H9 (cell line): Measurements from ENCODE around the gene ABT1. TPM values are rescaled to one million over a fixed set of nuclear protein-coding genes. Genes with fewer than 3 reads are reported as not detected.

Source experiments
- DNase-seq: peaks from one replicate; pipeline ENCODE4 v3.0.0-alpha.2; 2017
- H2AFZ ChIP-seq: one replicate; pipeline ENCODE4 v1.6.1; 2013; ENCODE audit warnings: mild to moderate bottlenecking, low read length, control low read depth, moderate library complexity
- H2AK5ac ChIP-seq: 2 replicates; pipeline ENCODE4 v1.6.1; 2013; ENCODE audit warnings: low read length, control low read depth, mixed read lengths; ENCODE audit not compliant: insufficient read length
- H2BK120ac ChIP-seq: one replicate; pipeline ENCODE4 v1.6.1; 2013; ENCODE audit warnings: low read depth, mild to moderate bottlenecking, low read length, control low read depth, inconsistent platforms; ENCODE audit not compliant: poor library complexity, severe bottlenecking
- H2BK12ac ChIP-seq: 2 replicates; pipeline ENCODE4 v1.6.1; 2013; ENCODE audit warnings: low read length, control low read depth, mixed read lengths, low read depth; ENCODE audit not compliant: insufficient read length
- H2BK15ac ChIP-seq: 2 replicates; pipeline ENCODE4 v1.6.1; 2013; ENCODE audit warnings: low read depth, low read length, control low read depth
- H2BK20ac ChIP-seq: one replicate; pipeline ENCODE4 v1.6.1; 2013; ENCODE audit warnings: low read depth, mild to moderate bottlenecking, low read length, control low read depth, inconsistent platforms; ENCODE audit not compliant: poor library complexity, severe bottlenecking
- H2BK5ac ChIP-seq: 2 replicates; pipeline ENCODE4 v1.6.1; 2013; ENCODE audit warnings: low read length, control low read depth, mixed read lengths; ENCODE audit not compliant: insufficient read length
- H3K14ac ChIP-seq: 2 replicates; pipeline ENCODE4 v1.6.1; 2013; ENCODE audit warnings: low read length, control low read depth; ENCODE audit not compliant: insufficient read depth
- H3K18ac ChIP-seq: 2 replicates; pipeline ENCODE4 v1.6.1; 2013; ENCODE audit warnings: low read depth, mild to moderate bottlenecking, mixed read lengths, low read length, control low read depth; ENCODE audit not compliant: insufficient read length
- H3K23ac ChIP-seq: 2 replicates; pipeline ENCODE4 v1.6.1; 2013; ENCODE audit warnings: low read length, control low read depth, mixed read lengths, low read depth; ENCODE audit not compliant: insufficient read length
- H3K23me2 ChIP-seq: 2 replicates; pipeline ENCODE4 v1.6.1; 2013; ENCODE audit warnings: low read depth, mild to moderate bottlenecking, mixed read lengths, low read length, control low read depth; ENCODE audit not compliant: insufficient read length, poor library complexity, severe bottlenecking
- H3K27ac ChIP-seq: 2 replicates; pipeline ENCODE4 v1.5.1; 2013; ENCODE audit warnings: low read length, control low read depth, mixed read lengths, low read depth; ENCODE audit not compliant: insufficient read length
- H3K27me3 ChIP-seq: 2 replicates; pipeline ENCODE4 v1.6.1; 2013; ENCODE audit warnings: low read length, control low read depth, inconsistent platforms; ENCODE audit not compliant: insufficient read depth
- H3K4ac ChIP-seq: 2 replicates; pipeline ENCODE4 v1.6.1; 2013; ENCODE audit warnings: low read depth, mild to moderate bottlenecking, control low read depth, inconsistent platforms, low read length, moderate library complexity
- H3K4me1 ChIP-seq: 2 replicates; pipeline ENCODE4 v1.6.1; 2013; ENCODE audit warnings: low read length, control low read depth, inconsistent platforms; ENCODE audit not compliant: insufficient read depth
- H3K4me2 ChIP-seq: 2 replicates; pipeline ENCODE4 v1.6.1; 2013; ENCODE audit warnings: low read length, control low read depth, mixed read lengths; ENCODE audit not compliant: insufficient read length, insufficient read depth
- H3K56ac ChIP-seq: 2 replicates; pipeline ENCODE4 v1.6.1; 2013; ENCODE audit warnings: low read depth, mild to moderate bottlenecking, mixed read lengths, low read length, control low read depth; ENCODE audit not compliant: insufficient read length
- H3K79me1 ChIP-seq: 2 replicates; pipeline ENCODE4 v1.6.1; 2013; ENCODE audit warnings: low read depth, mild to moderate bottlenecking, moderate library complexity, low read length, control low read depth, inconsistent platforms; ENCODE audit not compliant: insufficient read depth, poor library complexity, severe bottlenecking
- H3K79me2 ChIP-seq: 2 replicates; pipeline ENCODE4 v1.6.1; 2013; ENCODE audit warnings: low read length, control low read depth, inconsistent platforms; ENCODE audit not compliant: insufficient read depth
- H3K9ac ChIP-seq: 2 replicates; pipeline ENCODE4 v1.6.1; 2013; ENCODE audit warnings: low read length, control low read depth, mixed read lengths; ENCODE audit not compliant: insufficient read length; ENCODE audit errors: extremely low read depth
- H3K9me3 ChIP-seq: one replicate; pipeline ENCODE4 v1.6.1; 2013; ENCODE audit warnings: low read depth, low read length, inconsistent platforms; ENCODE audit not compliant: control insufficient read depth
- H3T11ph ChIP-seq: one replicate; pipeline ENCODE4 v1.6.1; 2013; ENCODE audit warnings: mild to moderate bottlenecking, low read length, control low read depth, inconsistent platforms
- H4K20me1 ChIP-seq: one replicate; pipeline ENCODE4 v1.6.1; 2013; ENCODE audit not compliant: control insufficient read depth, insufficient read length, insufficient read depth
- H4K5ac ChIP-seq: 2 replicates; pipeline ENCODE4 v1.6.1; 2013; ENCODE audit warnings: low read depth, mild to moderate bottlenecking, mixed read lengths, low read length, control low read depth; ENCODE audit not compliant: insufficient read length
- H4K8ac ChIP-seq: replicated peaks from 2 replicates; pipeline ENCODE4 v1.6.1; 2013; ENCODE audit warnings: low read length, control low read depth, mixed read lengths, low read depth; ENCODE audit not compliant: insufficient read length
- H4K91ac ChIP-seq: 2 replicates; pipeline ENCODE4 v1.6.1; 2013; ENCODE audit warnings: low read depth, mild to moderate bottlenecking, moderate library complexity, mixed read lengths, low read length, control low read depth; ENCODE audit not compliant: insufficient read length
- H3K27ac Mint-ChIP-seq, 3 experiments: 2 replicates in 2 of 3; 3 replicates in 1 of 3; pipeline ENCODE4 v1.8.0; 2020 to 2021; ENCODE audit warnings: mixed read lengths in 3 of 3, mild to moderate bottlenecking in 1 of 3, moderate library complexity in 1 of 3
- H3K27me3 Mint-ChIP-seq: 2 replicates; pipeline ENCODE4 v1.8.0; 2021; ENCODE audit warnings: low read depth, mild to moderate bottlenecking, moderate library complexity, mixed read lengths
- H3K36me3 Mint-ChIP-seq, 3 experiments: 2 replicates in 2 of 3; 3 replicates in 1 of 3; pipeline ENCODE4 v1.8.0; 2020 to 2021; ENCODE audit warnings: low read depth in 3 of 3, mixed read lengths in 3 of 3; ENCODE audit not compliant: insufficient read depth in 1 of 3
- H3K4me1 Mint-ChIP-seq, 2 experiments: 2 replicates each; pipeline ENCODE4 v1.8.0; 2020; ENCODE audit warnings: mixed read lengths in 2 of 2
- H3K4me3 Mint-ChIP-seq, 2 experiments: 2 replicates in 1 of 2; 3 replicates in 1 of 2; pipeline ENCODE4 v1.8.0; 2020 to 2021; ENCODE audit warnings: mild to moderate bottlenecking in 2 of 2, mixed read lengths in 2 of 2, moderate library complexity in 1 of 2
- H3K9me3 Mint-ChIP-seq, 2 experiments: 2 replicates in 1 of 2; 3 replicates in 1 of 2; pipeline ENCODE4 v1.8.0; 2020; ENCODE audit warnings: mild to moderate bottlenecking in 2 of 2, mixed read lengths in 2 of 2, moderate library complexity in 1 of 2
- CTCF ChIP-seq: fragments of 200-600 bp; sonication (generic); conservative IDR thresholded peaks from 3 replicates; pipeline ENCODE4 v1.8.0; 2021; ENCODE audit warnings: antibody characterized with exemption, mild to moderate bottlenecking
- WGBS: extraction: QIAGEN DNeasy Blood & Tissue Kit; methylation state at CpG from one replicate; pipeline ENCODE4 v1.1.7; 2013; ENCODE audit warnings: missing lambda C conversion rate, low lambda C conversion rate, mixed read lengths; ENCODE audit not compliant: insufficient read length; ENCODE audit errors: extremely low coverage; 5-methylcytosine and 5-hydroxymethylcytosine counted together
- total RNA-seq: library from RNA; stranded (reverse); gene quantifications from 2 replicates; pipeline ENCODE4 v1.2.1, GENCODE V29; 2021

ABT1 gene
- total RNA-seq, 1 experiment from 2014 or later, result 26.4 TPM

- H2BK20ac ChIP-seq, result no peak overlapping the region
Measured at GRCh38 chr6:26602262-26602661, 5.5 kb downstream of the ABT1 start.

More at GRCh38 chr6:26602262-26602661, 5.5 kb downstream of the ABT1 start:
- no peak overlapping the region for H4K8ac ChIP-seq
- H3K18ac ChIP-seq, result no peak overlapping the region
- peaks cover 6 to 9% of the 10 kb centered on the region in 2 experiments for H3K4me1 Mint-ChIP-seq
- DNase-seq, result no peak
- H3K27ac Mint-ChIP-seq, result no peak overlapping the region
- H3K23me2 ChIP-seq, result peaks cover 7% of the 10 kb centered on the region
- peaks cover 5 to 18% (median 14%) of the 10 kb centered on the region in 3 experiments; a peak in 6 of 7 replicates for H3K36me3 Mint-ChIP-seq
- H3K4ac ChIP-seq, result no peak overlapping the region
- no peaks in the 10 kb centered on the region; the same call in 1 of the 2 replicates for H3K27me3 Mint-ChIP-seq
- no peak overlapping the region for H3K14ac ChIP-seq
- no peaks in the 10 kb centered on the region for H4K20me1 ChIP-seq
- H3K79me2 ChIP-seq, result peaks cover 3% of the 10 kb centered on the region; the same call in 1 of the 2 replicates
- H3K79me1 ChIP-seq, result peaks cover 3% of the 10 kb centered on the region
- H3K27me3 ChIP-seq, result no peaks in the 10 kb centered on the region
- no peaks in the 10 kb centered on the region for H3K9me3 Mint-ChIP-seq
- H3K4me1 ChIP-seq, result no peaks in the 10 kb centered on the region; the same call in 1 of the 2 replicates
- H2BK120ac ChIP-seq, result no peak overlapping the region
- H3K23ac ChIP-seq, result no peak overlapping the region
- H4K91ac ChIP-seq, result no peak overlapping the region
- no peak overlapping the region for H3K56ac ChIP-seq
- no peak overlapping the region for H2AFZ ChIP-seq
- no peaks in the 10 kb centered on the region for H3K9me3 ChIP-seq
- no peak overlapping the region for H3K4me2 ChIP-seq
- no peak overlapping the region for H2BK15ac ChIP-seq
- H2BK12ac ChIP-seq, result no peak overlapping the region
- no peak overlapping the region for H3K27ac ChIP-seq
- no peak overlapping the region for H3K9ac ChIP-seq
- H4K5ac ChIP-seq, result no peak overlapping the region
- no peak overlapping the region for H3T11ph ChIP-seq
- no peak overlapping the region for H2AK5ac ChIP-seq
- WGBS, result no CpG with 5 or more reads among the region's 3 CpGs
- TF ChIP-seq CTCF, result no peak
- no peak overlapping the region for H2BK5ac ChIP-seq
- no peak overlapping the region for H3K4me3 Mint-ChIP-seq
